ENCODE results near the gene GSK3B. TPM values are rescaled to one million over a fixed set of nuclear protein-coding genes. Genes with fewer than 3 reads are reported as not detected.
"Not testable (repeated sequence)": the region's sequence is repeated elsewhere in the genome, so short reads cannot be mapped to it uniquely, and the experiment has no call there.

GSK3B gene
- total RNA-seq, 1 donor from 2014 or later: 11.8 TPM

GRCh38 chr3:120022729-120023128, 71.5 kb downstream of the GSK3B start:
- Histone ChIP-seq H3K4me1 (no peaks in the 10 kb centered on the region), H3K27ac (no peak overlapping the region), H3K36me3 (no peaks in the 10 kb centered on the region), H3K9me3 (no peaks in the 10 kb centered on the region), H3K27me3 (no peaks in the 10 kb centered on the region), H3K4me3 (no peak overlapping the region)
- no peak for DNase-seq (ENCODE audit: low spot score in 2 of 2)
- intact Hi-C loops (cut with DNase I): no loop called here
- no peak for TF ChIP-seq CTCF (IDR thresholded peaks at IDR 0.05)

DNA sequence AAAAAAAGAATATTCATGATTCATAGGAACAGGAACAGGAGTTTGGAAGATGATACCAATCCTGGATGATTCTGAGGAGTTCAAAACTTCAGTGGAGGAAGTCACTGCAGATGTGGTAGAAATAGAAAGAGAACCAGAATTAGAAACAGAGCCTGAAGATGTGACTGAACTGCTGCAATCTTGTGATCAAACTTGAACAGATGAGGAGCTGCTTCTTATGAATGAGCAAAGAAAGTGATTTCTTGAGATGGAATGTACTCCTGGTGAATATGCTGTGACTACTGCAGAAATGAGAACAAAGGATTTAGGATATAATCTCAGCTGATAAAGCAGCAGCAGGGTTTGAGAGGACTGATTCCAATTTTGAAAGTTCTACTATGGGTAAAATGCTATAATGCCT, 72.7 kb downstream of the GSK3B start:
- H3K4me1 ChIP-seq: peaks cover 0 to 7% of the 10 kb centered on the region in 2 donors

DNA sequence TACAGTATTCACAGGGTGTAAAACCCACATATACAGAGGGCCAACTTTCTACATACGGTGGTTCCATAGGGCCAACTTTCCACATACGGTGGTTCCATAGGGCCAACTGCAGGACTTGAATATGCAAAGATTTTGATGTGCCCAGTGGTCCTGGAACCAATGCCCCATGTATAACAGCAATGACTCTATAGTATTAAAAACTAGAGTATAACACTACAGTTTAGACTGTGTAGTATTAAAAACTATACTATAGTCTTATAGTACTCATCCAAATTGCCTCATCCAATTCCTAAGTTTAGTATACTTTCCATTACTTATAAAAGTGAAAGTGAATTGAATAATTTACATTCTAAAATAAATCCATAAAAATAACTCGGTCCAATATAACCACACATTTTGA, 75.9 kb downstream of the GSK3B start:
- Histone ChIP-seq H3K27me3 (no peaks in the 10 kb centered on the region), H3K4me3 (no peak overlapping the region), H3K4me1 (peaks cover 0 to 7% of the 10 kb centered on the region in 2 donors), H3K36me3 (no peaks in the 10 kb centered on the region), H3K9me3 (no peaks in the 10 kb centered on the region), H3K27ac (no peak overlapping the region)
- DNase-seq (ENCODE audit: low spot score in 2 of 2): no peak
- TF ChIP-seq CTCF (IDR thresholded peaks at IDR 0.05): no peak
- intact Hi-C loops (cut with DNase I): no loop called here

More for the DNA sequence above, 72.7 kb downstream of the GSK3B start:
- no peak for DNase-seq (ENCODE audit: low spot score in 2 of 2)
- H3K36me3 ChIP-seq: no peaks in the 10 kb centered on the region
- intact Hi-C loops (cut with DNase I): no loop called here
- no peaks in the 10 kb centered on the region for H3K27me3 ChIP-seq
- H3K27ac ChIP-seq: no peak overlapping the region
- no peak overlapping the region for H3K4me3 ChIP-seq
- no peaks in the 10 kb centered on the region for H3K9me3 ChIP-seq
- TF ChIP-seq CTCF (IDR thresholded peaks at IDR 0.05): no peak

- no peak for TF ChIP-seq CTCF (IDR thresholded peaks at IDR 0.05)
- no peak overlapping the region for H3K27ac ChIP-seq
- H3K4me3 ChIP-seq: no peak overlapping the region
- no peaks in the 10 kb centered on the region for H3K27me3 ChIP-seq
- H3K9me3 ChIP-seq: no peaks in the 10 kb centered on the region
- no peaks in the 10 kb centered on the region for H3K36me3 ChIP-seq
- intact Hi-C loops (cut with DNase I): no loop called here
- peaks cover 0 to 8% of the 10 kb centered on the region in 2 donors for H3K4me1 ChIP-seq
- DNase-seq (ENCODE audit: low spot score in 2 of 2): no peak
Observed at GRCh38 chr3:120017692-120018091, 76.6 kb downstream of the GSK3B start.

- DNase-seq (ENCODE audit: low spot score in 2 of 2): no peak
- H3K27ac ChIP-seq: no peak overlapping the region
Observed at GRCh38 chr3:120013481-120013880, 80.8 kb downstream of the GSK3B start.

DNA sequence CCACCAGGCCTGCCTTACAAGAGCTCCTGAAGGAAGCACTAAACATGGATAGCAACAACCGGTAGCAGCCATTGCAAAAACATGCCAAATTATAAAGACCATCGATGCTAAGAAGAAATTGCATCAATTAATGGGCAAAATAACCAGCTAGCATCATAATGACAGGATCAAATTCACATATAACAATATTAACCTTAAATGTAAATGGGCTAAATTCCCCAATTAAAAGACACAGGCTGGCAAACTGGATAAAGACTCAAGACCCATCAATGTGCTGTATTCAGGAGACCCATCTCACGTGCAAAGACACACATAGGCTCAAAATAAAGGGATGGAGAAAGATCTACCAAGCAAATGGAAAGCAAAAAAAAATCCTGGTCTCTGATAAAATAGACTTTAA, 88.5 kb downstream of the GSK3B start:
- intact Hi-C loops (cut with DNase I); DNase-seq (ENCODE audit: low spot score in 2 of 2); H3K4me3 ChIP-seq; H3K4me1 ChIP-seq; H3K27ac ChIP-seq; H3K36me3 ChIP-seq; H3K27me3 ChIP-seq; H3K9me3 ChIP-seq: not testable (repeated sequence)

More at GRCh38 chr3:120013481-120013880, 80.8 kb downstream of the GSK3B start:
- no peak for TF ChIP-seq CTCF (IDR thresholded peaks at IDR 0.05)
- H3K9me3 ChIP-seq: no peaks in the 10 kb centered on the region
- no peaks in the 10 kb centered on the region for H3K36me3 ChIP-seq
- no peaks in the 10 kb centered on the region for H3K27me3 ChIP-seq
- H3K4me1 ChIP-seq: peaks cover 0 to 12% of the 10 kb centered on the region in 2 donors
- H3K4me3 ChIP-seq: no peak overlapping the region
- intact Hi-C loops (cut with DNase I): no loop called here

- H3K4me1 ChIP-seq; H3K4me3 ChIP-seq; intact Hi-C loops (cut with DNase I); H3K9me3 ChIP-seq; H3K36me3 ChIP-seq; H3K27me3 ChIP-seq; H3K27ac ChIP-seq; DNase-seq (ENCODE audit: low spot score in 2 of 2): not testable (repeated sequence)
Observed at GRCh38 chr3:120004008-120004498, 90.2 kb downstream of the GSK3B start.

All from ascending aorta (tissue), 2 donors.